ENCODE data around the gene NID1.

GRCh38 chr1:236002025-236002390 lies 62.9 kb downstream of the NID1 start:
- TF ChIP-seq POLR2AphosphoS5 (IDR thresholded peaks at IDR 0.05) = no peak
- no peak for TF ChIP-seq POLR2A (IDR thresholded peaks at IDR 0.05)

Measured in suprapubic skin (tissue), 4 donors.